Measurements from ENCODE around the gene HNRNPDL. TPM values are rescaled to one million over a fixed set of nuclear protein-coding genes. Genes with fewer than 3 reads are reported as not detected.

Gene HNRNPDL
- total RNA-seq, 1 donor from 2014 or later, result 486 TPM

DNA sequence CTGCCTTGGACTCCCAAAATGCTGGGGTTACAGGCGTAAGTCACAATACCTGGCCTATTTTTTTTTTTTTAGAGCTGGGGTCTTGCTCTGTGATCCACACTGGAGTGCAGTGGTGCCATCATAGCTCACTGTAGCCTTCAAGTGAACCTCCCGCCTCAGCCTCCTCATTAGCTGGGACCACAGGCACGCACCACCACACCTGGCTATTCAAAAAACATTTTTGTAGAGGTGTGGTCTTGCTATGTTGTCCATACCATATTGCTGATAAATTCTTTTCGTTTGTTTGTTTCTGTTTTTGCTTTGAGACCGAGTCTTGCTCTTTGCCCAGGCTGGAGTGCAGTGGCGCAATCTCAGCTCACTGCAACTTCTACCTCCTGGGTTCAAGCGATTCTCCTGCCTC is 21.8 kb upstream of the HNRNPDL start:
- H3K4me3 Mint-ChIP-seq (ENCODE audit: low read depth), result no peak overlapping the region
- no peak for DNase-seq (ENCODE audit: low spot score)
- peaks cover 11% of the 10 kb centered on the region for H3K4me1 Mint-ChIP-seq (ENCODE audit: low read depth)
- no peaks in the 10 kb centered on the region for H3K9me3 Mint-ChIP-seq
- intact Hi-C loops (cut with micrococcal nuclease), result no loop called here
- H3K27ac Mint-ChIP-seq, result no peak overlapping the region
- no peaks in the 10 kb centered on the region for H3K27me3 Mint-ChIP-seq (ENCODE audit: low read depth)
- H3K36me3 Mint-ChIP-seq (ENCODE audit: low read depth), result peaks cover 76% of the 10 kb centered on the region

GRCh38 chr4:82450966-82451755 is 20.9 kb upstream of the HNRNPDL start:
- Mint-ChIP-seq H3K36me3 (ENCODE audit: low read depth) (peaks cover 70% of the 10 kb centered on the region), H3K4me3 (ENCODE audit: low read depth) (no peak overlapping the region), H3K27me3 (ENCODE audit: low read depth) (no peaks in the 10 kb centered on the region), H3K27ac (peak overlapping the region; percentile 47), H3K4me1 (ENCODE audit: low read depth) (peaks cover 11% of the 10 kb centered on the region), H3K9me3 (no peaks in the 10 kb centered on the region)
- intact Hi-C loops (cut with micrococcal nuclease), result no loop called here
- no peak for DNase-seq (ENCODE audit: low spot score)

- H3K36me3 Mint-ChIP-seq (ENCODE audit: low read depth), result peaks cover 51% of the 10 kb centered on the region
- H3K4me1 Mint-ChIP-seq (ENCODE audit: low read depth), result peaks cover 11% of the 10 kb centered on the region
- intact Hi-C loops (cut with micrococcal nuclease), result no loop called here
Measured at GRCh38 chr4:82447886-82448285, 17.6 kb upstream of the HNRNPDL start.

DNA sequence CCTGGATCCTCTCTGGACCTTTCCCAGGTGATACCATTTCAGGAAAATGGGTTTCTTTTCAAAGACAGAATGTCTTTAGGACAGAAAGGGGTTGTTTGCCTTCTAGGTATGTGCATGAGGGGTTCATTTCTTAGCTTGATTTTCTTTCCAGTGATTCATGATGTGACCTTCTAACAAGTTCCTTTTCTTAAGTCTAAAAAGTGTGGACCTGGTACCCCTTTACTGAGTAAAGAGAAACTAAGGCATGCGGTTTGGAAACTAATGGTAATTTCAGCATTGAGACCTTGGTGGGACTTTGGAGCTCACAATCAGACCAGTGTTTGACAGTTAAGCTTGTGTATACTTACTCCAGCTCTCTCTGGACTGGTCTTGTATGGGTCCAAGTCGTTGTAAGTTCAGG is 8.8 kb upstream of the HNRNPDL start:
- no peak overlapping the region for H3K4me3 Mint-ChIP-seq (ENCODE audit: low read depth)
- H3K36me3 Mint-ChIP-seq (ENCODE audit: low read depth), result peaks cover 61% of the 10 kb centered on the region
- peak overlapping the region; percentile 30 for H3K27ac Mint-ChIP-seq
- H3K27me3 Mint-ChIP-seq (ENCODE audit: low read depth), result no peaks in the 10 kb centered on the region
- no peaks in the 10 kb centered on the region for H3K9me3 Mint-ChIP-seq
- intact Hi-C loops (cut with micrococcal nuclease), result loop anchor here (10.0 kb wide), 1 partner anchor 676 kb away; the partner anchor contains the start of gene PLAC8
- H3K4me1 Mint-ChIP-seq (ENCODE audit: low read depth), result peaks cover 49% of the 10 kb centered on the region
- no peak for DNase-seq (ENCODE audit: low spot score)

More at GRCh38 chr4:82447886-82448285, 17.6 kb upstream of the HNRNPDL start:
- no peaks in the 10 kb centered on the region for H3K9me3 Mint-ChIP-seq
- no peak overlapping the region for H3K27ac Mint-ChIP-seq
- DNase-seq (ENCODE audit: low spot score), result no peak
- H3K27me3 Mint-ChIP-seq (ENCODE audit: low read depth), result no peaks in the 10 kb centered on the region
- H3K4me3 Mint-ChIP-seq (ENCODE audit: low read depth), result no peak overlapping the region

DNA sequence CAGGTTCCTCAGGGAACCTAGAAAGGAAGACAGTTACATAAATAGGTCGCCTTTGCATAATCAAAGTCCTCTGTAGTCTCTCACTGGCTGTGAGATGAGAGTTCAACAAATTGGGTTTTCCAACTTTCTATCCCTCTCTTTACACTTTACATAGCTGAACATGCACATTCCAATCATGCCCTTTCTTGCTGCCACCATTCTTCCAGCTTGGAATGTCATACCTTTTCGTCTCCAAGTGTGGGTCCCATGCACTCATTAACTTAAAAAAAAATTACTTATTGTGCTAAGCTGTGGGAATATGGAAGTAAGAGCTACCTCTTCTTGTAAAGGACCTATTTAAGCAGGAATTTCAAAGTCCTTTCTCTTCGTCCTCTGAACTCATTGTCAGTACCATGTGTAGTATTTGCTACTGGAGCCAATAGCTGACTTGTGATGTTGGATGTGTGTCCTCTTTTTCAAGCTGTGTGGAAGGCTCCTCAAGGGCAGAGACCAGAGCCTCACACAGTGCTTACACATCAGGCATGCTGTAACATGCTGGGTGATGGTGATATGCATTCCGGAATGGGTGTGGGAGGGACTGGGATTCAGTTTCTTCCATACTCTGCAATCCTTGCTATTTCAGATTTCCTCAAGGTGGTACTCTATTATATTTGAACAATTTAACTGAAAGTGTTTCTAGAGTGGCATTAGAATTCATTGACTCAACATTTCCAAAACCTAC is 7.2 kb upstream of the HNRNPDL start:
- intact Hi-C loops (cut with micrococcal nuclease), result loop anchor here (10.0 kb wide), 1 partner anchor 677 kb away; the partner anchor contains the start of gene PLAC8
- Mint-ChIP-seq H3K27ac (peak overlapping the region; percentile 44), H3K4me1 (ENCODE audit: low read depth) (peaks cover 63% of the 10 kb centered on the region), H3K36me3 (ENCODE audit: low read depth) (peaks cover 74% of the 10 kb centered on the region), H3K4me3 (ENCODE audit: low read depth) (no peak overlapping the region), H3K9me3 (no peaks in the 10 kb centered on the region), H3K27me3 (ENCODE audit: low read depth) (no peaks in the 10 kb centered on the region)
- no peak for DNase-seq (ENCODE audit: low spot score)

GRCh38 chr4:82436780-82437179 is 6.5 kb upstream of the HNRNPDL start:
- H3K9me3 Mint-ChIP-seq, result no peaks in the 10 kb centered on the region
- H3K36me3 Mint-ChIP-seq (ENCODE audit: low read depth), result peaks cover 77% of the 10 kb centered on the region
- peaks cover 63% of the 10 kb centered on the region for H3K4me1 Mint-ChIP-seq (ENCODE audit: low read depth)
- no peaks in the 10 kb centered on the region for H3K27me3 Mint-ChIP-seq (ENCODE audit: low read depth)
- H3K4me3 Mint-ChIP-seq (ENCODE audit: low read depth), result no peak overlapping the region
- intact Hi-C loops (cut with micrococcal nuclease), result loop anchor here (10.0 kb wide), 1 partner anchor 678 kb away; the partner anchor contains the start of gene PLAC8
- H3K27ac Mint-ChIP-seq, result no peak overlapping the region
- no peak for DNase-seq (ENCODE audit: low spot score)

- peaks cover 63% of the 10 kb centered on the region for H3K4me1 Mint-ChIP-seq (ENCODE audit: low read depth)
- H3K4me3 Mint-ChIP-seq (ENCODE audit: low read depth), result no peak overlapping the region
- no peak for DNase-seq (ENCODE audit: low spot score)
- no peak overlapping the region for H3K27ac Mint-ChIP-seq
- no peaks in the 10 kb centered on the region for H3K27me3 Mint-ChIP-seq (ENCODE audit: low read depth)
- intact Hi-C loops (cut with micrococcal nuclease), result loop anchor here (10.0 kb wide), 1 partner anchor 679 kb away; the partner anchor contains the start of gene PLAC8
- no peaks in the 10 kb centered on the region for H3K9me3 Mint-ChIP-seq
- peaks cover 78% of the 10 kb centered on the region for H3K36me3 Mint-ChIP-seq (ENCODE audit: low read depth)
Measured at GRCh38 chr4:82436130-82436529, 5.9 kb upstream of the HNRNPDL start.

- peak overlapping the region; percentile 17 for H3K4me3 Mint-ChIP-seq (ENCODE audit: low read depth)
- H3K27ac Mint-ChIP-seq, result peak overlapping the region; percentile 92
- intact Hi-C loops (cut with micrococcal nuclease), result loop anchor here (5.0 to 10.0 kb wide), 3 partner anchors 577 to 963 kb away; partner anchors contain the start of genes LIN54, PLAC8 and RASGEF1B
Measured at GRCh38 chr4:82434949-82435348, 4.7 kb upstream of the HNRNPDL start.

DNA sequence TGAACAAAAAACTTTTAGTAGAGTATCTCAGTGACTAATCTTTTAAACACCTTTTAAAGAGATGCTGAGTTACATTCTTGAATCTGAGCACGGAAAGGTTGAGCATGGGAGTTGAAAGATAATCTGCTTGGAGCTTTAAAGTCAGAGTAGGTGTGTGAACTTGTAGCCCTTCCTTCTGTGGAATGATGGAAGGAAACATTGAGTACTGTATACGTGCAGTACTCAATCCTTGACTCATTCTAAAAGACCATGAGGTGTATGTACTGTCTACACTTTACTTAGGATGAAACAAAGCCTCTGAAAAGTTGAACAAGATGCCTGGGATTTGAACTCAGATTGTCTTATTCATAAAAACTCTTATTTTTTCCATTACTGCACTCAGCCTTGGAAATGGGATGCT is 3.5 kb upstream of the HNRNPDL start:
- intact Hi-C loops (cut with micrococcal nuclease), result loop anchor here (2.0 to 10.0 kb wide), 4 partner anchors 29 to 961 kb away; partner anchors contain the start of genes LIN54, PLAC8 and RASGEF1B
- DNase-seq (ENCODE audit: low spot score), result no peak
- Mint-ChIP-seq H3K9me3 (no peaks in the 10 kb centered on the region), H3K27me3 (ENCODE audit: low read depth) (no peaks in the 10 kb centered on the region), H3K4me3 (ENCODE audit: low read depth) (peak overlapping the region; percentile 34), H3K36me3 (ENCODE audit: low read depth) (peaks cover 73% of the 10 kb centered on the region), H3K4me1 (ENCODE audit: low read depth) (peaks cover 47% of the 10 kb centered on the region), H3K27ac (peak overlapping the region; percentile 92)

More at GRCh38 chr4:82434949-82435348, 4.7 kb upstream of the HNRNPDL start:
- H3K36me3 Mint-ChIP-seq (ENCODE audit: low read depth), result peaks cover 79% of the 10 kb centered on the region
- no peaks in the 10 kb centered on the region for H3K9me3 Mint-ChIP-seq
- DNase-seq (ENCODE audit: low spot score), result no peak
- no peaks in the 10 kb centered on the region for H3K27me3 Mint-ChIP-seq (ENCODE audit: low read depth)
- peaks cover 58% of the 10 kb centered on the region for H3K4me1 Mint-ChIP-seq (ENCODE audit: low read depth)

GRCh38 chr4:82432596-82432995 is 2.3 kb upstream of the HNRNPDL start:
- H3K27ac Mint-ChIP-seq, result peak overlapping the region; percentile 60
- peaks cover 46% of the 10 kb centered on the region for H3K4me1 Mint-ChIP-seq (ENCODE audit: low read depth)
- intact Hi-C loops (cut with micrococcal nuclease), result loop anchor here (2.0 to 10.0 kb wide), 4 partner anchors 30 to 960 kb away; partner anchors contain the start of genes LIN54, PLAC8 and RASGEF1B
- H3K27me3 Mint-ChIP-seq (ENCODE audit: low read depth), result no peaks in the 10 kb centered on the region
- peaks cover 76% of the 10 kb centered on the region for H3K36me3 Mint-ChIP-seq (ENCODE audit: low read depth)
- no peaks in the 10 kb centered on the region for H3K9me3 Mint-ChIP-seq
- no peak for DNase-seq (ENCODE audit: low spot score)
- H3K4me3 Mint-ChIP-seq (ENCODE audit: low read depth), result peak overlapping the region; percentile 95

DNA sequence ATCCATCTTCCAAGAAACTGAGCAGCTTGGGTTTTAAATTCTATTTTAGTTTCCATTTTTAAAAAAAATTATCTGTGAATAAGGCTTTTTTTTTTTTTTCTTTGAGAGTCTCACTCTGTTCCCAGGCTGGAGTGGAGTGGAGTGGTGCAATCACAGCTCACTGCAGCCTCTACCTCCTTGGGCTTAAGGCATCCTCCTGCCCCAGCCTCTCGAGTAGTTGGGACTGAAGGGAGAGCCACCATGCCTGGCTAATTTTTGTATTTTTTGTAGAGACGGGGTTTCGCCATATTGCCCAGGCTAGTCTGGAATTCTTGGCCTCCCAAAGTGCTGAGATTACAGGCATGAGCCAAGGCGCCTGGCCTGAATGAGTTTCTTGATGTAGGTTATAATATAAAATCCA is 1.6 kb upstream of the HNRNPDL start:
- DNase-seq (ENCODE audit: low spot score), result no peak
- Mint-ChIP-seq H3K4me1 (ENCODE audit: low read depth) (peaks cover 46% of the 10 kb centered on the region), H3K27ac (peak overlapping the region; percentile 22), H3K4me3 (ENCODE audit: low read depth) (peak overlapping the region; percentile 95), H3K36me3 (ENCODE audit: low read depth) (peaks cover 76% of the 10 kb centered on the region), H3K9me3 (no peaks in the 10 kb centered on the region), H3K27me3 (ENCODE audit: low read depth) (no peaks in the 10 kb centered on the region)
- intact Hi-C loops (cut with micrococcal nuclease), result loop anchor here (2.0 to 10.0 kb wide), 4 partner anchors 31 to 960 kb away; partner anchors contain the start of genes LIN54, PLAC8 and RASGEF1B

- H3K9me3 Mint-ChIP-seq, result no peaks in the 10 kb centered on the region
- intact Hi-C loops (cut with micrococcal nuclease), result loop anchor here (1.0 to 10.0 kb wide), 8 partner anchors 57 to 1024 kb away; partner anchors contain the start of genes HELQ, LIN54, PLAC8 and RASGEF1B
- peak; percentile 22 for DNase-seq (ENCODE audit: low spot score)
- H3K4me1 Mint-ChIP-seq (ENCODE audit: low read depth), result peaks cover 49% of the 10 kb centered on the region
- no peaks in the 10 kb centered on the region for H3K27me3 Mint-ChIP-seq (ENCODE audit: low read depth)
- H3K36me3 Mint-ChIP-seq (ENCODE audit: low read depth), result peaks cover 76% of the 10 kb centered on the region
- peak overlapping the region; percentile 95 for H3K4me3 Mint-ChIP-seq (ENCODE audit: low read depth)
- peak overlapping the region; percentile 76 for H3K27ac Mint-ChIP-seq
Measured at GRCh38 chr4:82430964-82431745, 893 bp upstream of the HNRNPDL start.

Data from activated T-helper 2 cell treated with anti-CD3 and anti-CD28 coated beads, Interferon-gamma antibody, Interleukin-2, Interleukin-4, amounts not matched to agents 10 μg/mL and 5 μg/mL and 100 μg/mL, durations not matched to agents 14 hours and 24 hours and 36 hours (primary cell).